Loucy (cell line): ENCODE data around the gene ZFAND3.

Experiments
- H2AFZ ChIP-seq: fragments of 200-600 bp; sonication (generic); 2 replicates; pipeline ENCODE4 v1.6.0; 2016; ENCODE audit warnings: antibody characterized with exemption, mild to moderate bottlenecking, low read length, moderate library complexity
- H3F3A ChIP-seq: fragments of 200-600 bp; 2 replicates; pipeline ENCODE4 v1.6.0; 2016; ENCODE audit warnings: antibody characterized with exemption, low read depth, mild to moderate bottlenecking
- H3K27me3 ChIP-seq: fragments of 200-600 bp; sonication (generic); 2 replicates; pipeline ENCODE4 v1.6.1; 2014; ENCODE audit warnings: low read length, mild to moderate bottlenecking; ENCODE audit not compliant: insufficient read depth, poor library complexity, severe bottlenecking
- H3K36me3 ChIP-seq: fragments of 200-600 bp; sonication (generic); 2 replicates; pipeline ENCODE4 v1.6.1; 2016; ENCODE audit warnings: low read length; ENCODE audit not compliant: insufficient read depth
- H3K4me1 ChIP-seq: fragments of 200-600 bp; sonication (generic); 2 replicates; pipeline ENCODE4 v1.5.1; 2014; ENCODE audit warnings: low read length, mild to moderate bottlenecking; ENCODE audit not compliant: insufficient read depth, poor library complexity, severe bottlenecking
- H3K4me2 ChIP-seq: fragments of 200-600 bp; sonication (generic); 2 replicates; pipeline ENCODE4 v1.6.0; 2014; ENCODE audit warnings: antibody characterized with exemption, low read length, low read depth, mild to moderate bottlenecking; ENCODE audit not compliant: poor library complexity, severe bottlenecking
- H3K4me3 ChIP-seq: fragments of 200-600 bp; sonication (generic); 2 replicates; pipeline ENCODE4 v1.5.1; 2014; ENCODE audit warnings: low read length, mild to moderate bottlenecking, mixed read lengths; ENCODE audit not compliant: poor library complexity, severe bottlenecking
- H3K79me2 ChIP-seq: fragments of 200-600 bp; sonication (generic); 2 replicates; pipeline ENCODE4 v1.6.1; 2014; ENCODE audit warnings: low read length; ENCODE audit not compliant: insufficient read depth
- H3K9ac ChIP-seq: fragments of 200-600 bp; sonication (generic); 2 replicates; pipeline ENCODE4 v1.6.0; 2014; ENCODE audit warnings: mild to moderate bottlenecking, low read depth, low read length, moderate library complexity; ENCODE audit not compliant: poor library complexity, severe bottlenecking
- H3K9me2 ChIP-seq: fragments of 200-600 bp; sonication (generic); replicated peaks from 2 replicates; pipeline ENCODE4 v1.6.1; 2016; ENCODE audit warnings: low read depth, low read length, mixed read lengths
- H3K9me3 ChIP-seq: fragments of 200-600 bp; sonication (generic); 2 replicates; pipeline ENCODE4 v1.6.1; 2014; ENCODE audit warnings: mild to moderate bottlenecking, antibody characterized with exemption, low read length, low read depth; ENCODE audit not compliant: insufficient read depth
- H4K20me1 ChIP-seq: fragments of 200-600 bp; sonication (generic); 2 replicates; pipeline ENCODE4 v1.6.0; 2014; ENCODE audit warnings: antibody characterized with exemption, low read length, mild to moderate bottlenecking; ENCODE audit not compliant: insufficient read depth, poor library complexity, severe bottlenecking
- EZH2phosphoT487 ChIP-seq: fragments of 200-600 bp; IDR thresholded peaks from 2 replicates; pipeline ENCODE4 v1.6.1; 2018; ENCODE audit warnings: antibody characterized with exemption, mild to moderate bottlenecking, moderate library complexity, borderline replicate concordance
- TF ChIP-seq, protein P1 (sequence below): fragments of 200-600 bp; sonication (generic); conservative IDR thresholded peaks from 2 replicates; pipeline ENCODE4 v1.5.1; 2014; ENCODE audit warnings: mild to moderate bottlenecking, antibody characterized with exemption, low read length

The ZFAND3 gene

DNA sequence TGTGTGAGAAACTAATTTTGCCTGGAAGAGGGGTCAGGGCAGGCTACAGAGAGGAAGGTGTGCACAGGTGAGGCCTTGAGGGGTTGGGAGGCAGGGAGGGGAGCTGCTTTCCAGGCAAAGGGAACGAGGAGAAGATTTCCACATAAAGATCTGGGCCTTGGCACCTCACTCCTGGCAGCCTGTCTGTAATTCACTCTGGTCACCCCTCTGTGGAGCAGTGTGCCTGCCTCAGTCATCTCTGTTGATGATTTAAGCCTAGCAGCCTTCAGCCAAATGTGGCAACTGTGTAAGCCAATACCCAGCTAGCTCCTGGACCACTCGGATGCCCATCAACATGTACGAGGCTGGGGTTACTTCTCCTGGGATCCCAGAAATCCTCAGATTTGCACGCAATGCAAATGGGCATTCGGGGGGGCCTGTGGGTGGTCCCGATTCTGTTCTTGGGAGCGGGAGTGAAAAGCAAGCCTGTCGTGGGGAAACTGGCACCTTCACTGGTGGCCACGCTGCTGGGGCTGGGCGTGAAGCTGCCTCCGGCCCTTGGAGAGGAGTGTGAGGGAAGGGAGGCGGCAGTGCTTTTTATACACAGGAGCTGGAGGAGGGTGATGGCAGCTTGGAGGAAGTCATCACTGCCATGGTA, 360.4 kb downstream of the ZFAND3 start:
- no peak overlapping the region for H2AFZ ChIP-seq
- H3K4me3 ChIP-seq: no peak overlapping the region
- TF ChIP-seq, protein P1, sequence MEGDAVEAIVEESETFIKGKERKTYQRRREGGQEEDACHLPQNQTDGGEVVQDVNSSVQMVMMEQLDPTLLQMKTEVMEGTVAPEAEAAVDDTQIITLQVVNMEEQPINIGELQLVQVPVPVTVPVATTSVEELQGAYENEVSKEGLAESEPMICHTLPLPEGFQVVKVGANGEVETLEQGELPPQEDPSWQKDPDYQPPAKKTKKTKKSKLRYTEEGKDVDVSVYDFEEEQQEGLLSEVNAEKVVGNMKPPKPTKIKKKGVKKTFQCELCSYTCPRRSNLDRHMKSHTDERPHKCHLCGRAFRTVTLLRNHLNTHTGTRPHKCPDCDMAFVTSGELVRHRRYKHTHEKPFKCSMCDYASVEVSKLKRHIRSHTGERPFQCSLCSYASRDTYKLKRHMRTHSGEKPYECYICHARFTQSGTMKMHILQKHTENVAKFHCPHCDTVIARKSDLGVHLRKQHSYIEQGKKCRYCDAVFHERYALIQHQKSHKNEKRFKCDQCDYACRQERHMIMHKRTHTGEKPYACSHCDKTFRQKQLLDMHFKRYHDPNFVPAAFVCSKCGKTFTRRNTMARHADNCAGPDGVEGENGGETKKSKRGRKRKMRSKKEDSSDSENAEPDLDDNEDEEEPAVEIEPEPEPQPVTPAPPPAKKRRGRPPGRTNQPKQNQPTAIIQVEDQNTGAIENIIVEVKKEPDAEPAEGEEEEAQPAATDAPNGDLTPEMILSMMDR: no peak
- no peak for TF ChIP-seq EZH2phosphoT487
- no peaks in the 10 kb centered on the region for H3K9me3 ChIP-seq
- no peaks in the 10 kb centered on the region for H3K36me3 ChIP-seq
- no peak overlapping the region for H3K9ac ChIP-seq
- no peaks in the 10 kb centered on the region for H3K4me1 ChIP-seq
- no peaks in the 10 kb centered on the region for H3F3A ChIP-seq
- no peaks in the 10 kb centered on the region for H4K20me1 ChIP-seq
- H3K27me3 ChIP-seq: no peaks in the 10 kb centered on the region
- H3K9me2 ChIP-seq: no peaks in the 10 kb centered on the region
- no peaks in the 10 kb centered on the region for H3K79me2 ChIP-seq
- H3K4me2 ChIP-seq: no peak overlapping the region

DNA sequence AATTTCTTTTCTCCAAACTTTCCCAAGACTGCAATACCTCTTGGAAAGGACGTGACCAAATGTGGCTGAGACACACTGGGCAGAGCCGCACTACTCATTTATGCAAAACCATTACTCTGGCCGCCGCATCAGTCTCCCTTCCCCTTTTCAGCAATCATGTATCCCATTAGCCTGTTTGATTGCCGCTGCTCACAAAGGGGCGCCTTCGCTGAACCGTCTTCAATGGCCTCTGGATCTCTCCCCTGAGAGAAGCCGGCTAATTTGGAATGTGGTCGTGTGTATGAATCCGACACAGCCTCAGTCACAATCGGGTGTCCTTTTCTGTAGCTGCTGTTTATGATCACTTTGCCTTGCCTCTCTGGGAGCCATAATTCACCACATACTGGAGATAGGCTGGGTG, 361.1 kb downstream of the ZFAND3 start:
- Histone ChIP-seq H3K4me3 (no peak overlapping the region), H3K9ac (no peak overlapping the region), H3K4me2 (no peak overlapping the region), H4K20me1 (no peaks in the 10 kb centered on the region), H3K9me2 (no peaks in the 10 kb centered on the region), H3K36me3 (no peaks in the 10 kb centered on the region), H3K9me3 (no peaks in the 10 kb centered on the region), H3K27me3 (no peaks in the 10 kb centered on the region), H2AFZ (no peak overlapping the region), H3K79me2 (no peaks in the 10 kb centered on the region), H3F3A (no peaks in the 10 kb centered on the region), H3K4me1 (no peaks in the 10 kb centered on the region)
- TF ChIP-seq EZH2phosphoT487: no peak
- TF ChIP-seq, protein P1: no peak

DNA sequence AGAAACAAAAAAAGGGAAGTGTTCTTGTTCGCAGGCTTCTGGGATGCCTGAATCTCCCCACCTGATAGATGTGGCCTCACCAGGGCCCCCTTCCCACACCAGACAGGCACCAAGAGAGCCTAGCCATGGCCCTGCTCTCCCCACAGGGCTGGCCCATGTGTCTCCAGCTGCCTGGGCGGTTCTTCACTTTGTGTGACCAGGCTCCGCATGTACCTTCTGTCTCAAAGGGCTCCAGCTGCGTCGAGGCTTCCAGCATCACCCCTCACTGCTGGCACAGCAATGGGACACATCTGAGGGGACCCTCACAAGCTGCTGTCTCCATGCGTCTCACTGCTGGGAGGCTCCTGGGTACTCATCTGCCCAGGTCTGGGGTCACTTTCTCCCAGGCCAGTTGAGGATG, 362.9 kb downstream of the ZFAND3 start:
- H3K4me1 ChIP-seq: no peaks in the 10 kb centered on the region
- H3K9ac ChIP-seq: no peak overlapping the region
- no peak overlapping the region for H2AFZ ChIP-seq
- no peaks in the 10 kb centered on the region for H3K27me3 ChIP-seq
- H3K9me3 ChIP-seq: no peaks in the 10 kb centered on the region
- TF ChIP-seq, protein P1: no peak
- no peak for TF ChIP-seq EZH2phosphoT487
- H3K79me2 ChIP-seq: no peaks in the 10 kb centered on the region
- H3K9me2 ChIP-seq: no peaks in the 10 kb centered on the region
- no peaks in the 10 kb centered on the region for H3K36me3 ChIP-seq
- H3K4me2 ChIP-seq: no peak overlapping the region
- no peak overlapping the region for H3K4me3 ChIP-seq
- H3F3A ChIP-seq: no peaks in the 10 kb centered on the region
- H4K20me1 ChIP-seq: no peaks in the 10 kb centered on the region
